ENCODE results near the gene USP44. TPM values are rescaled to one million over a fixed set of nuclear protein-coding genes. Genes with fewer than 3 reads are reported as not detected.

USP44 gene
- total and polyA plus RNA-seq, 2 of the 13 experiments (the other 11 are each of a cell fraction or from before 2014, with no cell fraction given), result 0.05 to 0.07 TPM

GRCh38 chr12:95504140-95504539 lies 47.1 kb downstream of the USP44 start (continued):
- TF ChIP-seq ZNF142 (CRISPR knock-in tag; IDR thresholded peaks at IDR 0.05), result no peak
- no peak for TF ChIP-seq ZNF10 (CRISPR knock-in tag; IDR thresholded peaks at IDR 0.05; ENCODE audit: borderline replicate concordance, low read depth)
- TF ChIP-seq ZBTB1 (CRISPR knock-in tag; IDR thresholded peaks at IDR 0.05; ENCODE audit: borderline replicate concordance), result no peak
- no peak for TF ChIP-seq BRCA1 (CRISPR knock-in tag; IDR thresholded peaks at IDR 0.05)
- TF ChIP-seq KMT2B (CRISPR knock-in tag; IDR thresholded peaks at IDR 0.05), result no peak
- TF ChIP-seq ATAD3A (CRISPR knock-in tag; IDR thresholded peaks at IDR 0.05), result no peak

GRCh38 chr12:95499772-95500171 lies 51.5 kb downstream of the USP44 start:
- ChIA-PET CTCF (ENCODE audit: low intra/inter-chr PET ratio, low total read pairs) (no interaction called here), POLR2A (no interaction called here)
- no peak overlapping the region for H3K27ac ChIP-seq (ENCODE audit: extremely low read length, insufficient read depth, low read length)
- DNase-seq (ENCODE audit: low spot score) (no peak), ATAC-seq (no peak), FAIRE-seq (no peak)
- in situ Hi-C loops (cut with HindIII; ENCODE audit: extremely low pct_ligation_motif_present, low pct_unique_long_range_greater_than_20kb) (no loop called here), intact Hi-C loops (cut with micrococcal nuclease; ENCODE audit: unreplicated experiment) (no loop called here)
- no peaks in the 10 kb centered on the region for H4K20me1 ChIP-seq (ENCODE audit: insufficient read depth, low read length)
- 100% methylated on average over 2 of the region's 2 CpGs for WGBS (ENCODE audit: low lambda C conversion rate)
- no peak overlapping the region for H3K4me2 ChIP-seq (ENCODE audit: low read depth, low read length)
- H3K9me3 ChIP-seq (ENCODE audit: low read length), result no peaks in the 10 kb centered on the region
- peaks cover 10% of the 10 kb centered on the region for H3K4me1 ChIP-seq (ENCODE audit: insufficient read depth, low read length)
- no peaks in the 10 kb centered on the region for H3K27me3 ChIP-seq (ENCODE audit: control insufficient read depth in 1 of 2, insufficient read depth in 2 of 2, low read length in 2 of 2)
- H3K36me3 ChIP-seq (replicated peaks in 1 of 2; ENCODE audit: control insufficient read depth in 1 of 2, insufficient read depth in 2 of 2, low read length in 2 of 2), result peaks cover 16 to 64% of the 10 kb centered on the region in 2 experiments; a peak in 4 of 5 replicates
- no TSS peak for BruUV-seq (replicated peaks)
- H3K9ac ChIP-seq (ENCODE audit: insufficient read depth, low read depth, low read length), result no peak overlapping the region
- H3K4me3 ChIP-seq (replicated peaks in 1 of 3; ENCODE audit: insufficient read depth in 1 of 3, low read depth in 2 of 3, low read length in 3 of 3), result no peak overlapping the region
- peaks cover 9% of the 10 kb centered on the region for H3K79me2 ChIP-seq (ENCODE audit: insufficient read depth, low read length)
- H2AFZ ChIP-seq (ENCODE audit: low read length), result no peak overlapping the region
- no peak for TF ChIP-seq SRSF9 (IDR thresholded peaks at IDR 0.05; ENCODE audit: borderline replicate concordance, insufficient read depth, low read depth, low read length, poor library complexity, severe bottlenecking)
- no peak for TF ChIP-seq ZSCAN25 (CRISPR knock-in tag; IDR thresholded peaks at IDR 0.05)
- TF ChIP-seq ZNF20 (CRISPR knock-in tag; IDR thresholded peaks at IDR 0.05), result no peak
- no peak for TF ChIP-seq MAFF (IDR thresholded peaks at IDR 0.05; ENCODE audit: low read depth, low read length)
- no peak for TF ChIP-seq ZNF460 (CRISPR knock-in tag; IDR thresholded peaks at IDR 0.05; ENCODE audit: borderline replicate concordance)
- no peak for TF ChIP-seq ZBTB7A (CRISPR knock-in tag; IDR thresholded peaks at IDR 0.05)
- TF ChIP-seq HIC2 (CRISPR knock-in tag; IDR thresholded peaks at IDR 0.05; ENCODE audit: low read depth), result no peak
- no peak for TF ChIP-seq SMAD9 (CRISPR knock-in tag; IDR thresholded peaks at IDR 0.05)
- TF ChIP-seq ZNF24 (IDR thresholded peaks at IDR 0.05), result no peak
- TF ChIP-seq GMEB2 (CRISPR knock-in tag; IDR thresholded peaks at IDR 0.05; ENCODE audit: low read depth), result no peak

Measured in HepG2 (cell line).